Brain microvascular endothelial cell (primary cell): Measurements from ENCODE around the gene GRM8.

Experiments
- DNase-seq: peaks from one replicate; pipeline ENCODE4 v3.0.0-alpha.2; 2020
- H3K27ac ChIP-seq: fragments of 250-450 bp; sonication (Bioruptor Pico); 2 replicates; pipeline ENCODE4 v1.5.1; 2020; ENCODE audit warnings: mild to moderate bottlenecking, moderate library complexity
- H3K27me3 ChIP-seq: fragments of 250-450 bp; sonication (Bioruptor Pico); replicated peaks from 2 replicates; pipeline ENCODE4 v1.5.1; 2020; ENCODE audit warnings: mild to moderate bottlenecking
- H3K36me3 ChIP-seq: fragments of 250-450 bp; sonication (Bioruptor Pico); replicated peaks from 2 replicates; pipeline ENCODE4 v1.5.1; 2020; ENCODE audit warnings: mild to moderate bottlenecking
- H3K4me3 ChIP-seq: 2 replicates; pipeline ENCODE4 v1.5.1; 2011; ENCODE audit warnings: low read depth, mild to moderate bottlenecking, control low read depth, low read length, moderate library complexity
- in situ Hi-C: cut with HindIII; loops from 2 replicates; pipeline ENCODE4 v1.10.0; 2017; ENCODE audit warnings: low sequenced_read_pairs, low pct_ligation_motif_present
- TF ChIP-seq, protein P1 (sequence below): IDR thresholded peaks from 2 replicates; pipeline ENCODE4 v1.5.1; 2011; ENCODE audit warnings: low read depth, mild to moderate bottlenecking, moderate library complexity, low read length, control low read depth, inconsistent platforms; ENCODE audit errors: missing control alignments

The GRM8 gene

DNA sequence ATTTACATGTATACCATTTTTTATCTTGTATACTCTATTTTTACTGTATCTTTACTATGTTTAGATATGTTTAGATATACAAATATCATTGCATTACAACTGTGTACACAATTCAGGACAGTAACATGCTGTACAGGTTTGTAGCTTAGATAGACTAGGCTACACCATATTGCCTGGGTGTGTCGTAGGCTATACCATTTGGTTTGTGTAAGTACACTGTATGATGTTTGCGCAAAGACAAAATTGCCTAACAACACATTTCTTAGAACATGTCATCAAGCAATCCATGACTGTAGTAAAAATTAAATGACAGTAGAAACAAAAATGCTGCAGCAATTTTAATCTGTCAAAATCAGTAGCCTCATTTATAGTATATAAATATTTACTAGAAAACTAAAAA is 812.2 kb downstream of the GRM8 start:
- no peak for DNase-seq
- Histone ChIP-seq H3K4me3 (no peak overlapping the region), H3K27me3 (no peaks in the 10 kb centered on the region), H3K36me3 (no peaks in the 10 kb centered on the region), H3K27ac (no peak overlapping the region)
- TF ChIP-seq, protein P1, sequence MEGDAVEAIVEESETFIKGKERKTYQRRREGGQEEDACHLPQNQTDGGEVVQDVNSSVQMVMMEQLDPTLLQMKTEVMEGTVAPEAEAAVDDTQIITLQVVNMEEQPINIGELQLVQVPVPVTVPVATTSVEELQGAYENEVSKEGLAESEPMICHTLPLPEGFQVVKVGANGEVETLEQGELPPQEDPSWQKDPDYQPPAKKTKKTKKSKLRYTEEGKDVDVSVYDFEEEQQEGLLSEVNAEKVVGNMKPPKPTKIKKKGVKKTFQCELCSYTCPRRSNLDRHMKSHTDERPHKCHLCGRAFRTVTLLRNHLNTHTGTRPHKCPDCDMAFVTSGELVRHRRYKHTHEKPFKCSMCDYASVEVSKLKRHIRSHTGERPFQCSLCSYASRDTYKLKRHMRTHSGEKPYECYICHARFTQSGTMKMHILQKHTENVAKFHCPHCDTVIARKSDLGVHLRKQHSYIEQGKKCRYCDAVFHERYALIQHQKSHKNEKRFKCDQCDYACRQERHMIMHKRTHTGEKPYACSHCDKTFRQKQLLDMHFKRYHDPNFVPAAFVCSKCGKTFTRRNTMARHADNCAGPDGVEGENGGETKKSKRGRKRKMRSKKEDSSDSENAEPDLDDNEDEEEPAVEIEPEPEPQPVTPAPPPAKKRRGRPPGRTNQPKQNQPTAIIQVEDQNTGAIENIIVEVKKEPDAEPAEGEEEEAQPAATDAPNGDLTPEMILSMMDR, result no peak
- in situ Hi-C loops, result no loop called here

DNA sequence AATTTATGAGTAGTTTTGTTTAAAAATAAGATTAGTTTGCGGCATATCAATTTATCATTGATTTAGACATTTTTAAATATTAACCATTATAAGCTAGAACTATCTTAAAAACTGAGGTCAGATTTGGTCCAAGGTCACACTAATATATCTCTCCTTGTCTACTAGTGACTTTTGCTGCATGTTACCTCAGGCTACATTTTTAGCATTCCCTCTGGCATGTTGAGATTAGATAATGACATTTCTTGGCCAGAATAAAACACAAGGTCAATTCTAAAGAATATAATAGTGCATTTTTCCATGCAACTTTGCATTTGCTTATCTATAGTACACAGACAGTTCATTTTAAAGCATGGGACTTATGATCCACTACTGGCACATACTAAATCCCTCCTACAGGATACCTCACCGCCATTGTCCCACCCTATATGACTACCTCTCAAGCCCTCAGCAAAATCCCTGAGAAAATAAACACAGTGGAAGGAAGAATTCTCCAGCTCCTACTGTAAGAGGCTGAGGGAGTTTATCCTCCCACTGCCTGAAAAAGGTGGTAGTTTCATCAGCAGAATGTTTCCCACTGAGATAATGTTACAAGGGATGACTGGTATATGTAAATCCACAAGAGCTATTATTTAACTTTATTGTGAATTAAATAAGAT is 816.4 kb downstream of the GRM8 start:
- Histone ChIP-seq H3K4me3 (no peak overlapping the region), H3K36me3 (no peaks in the 10 kb centered on the region), H3K27me3 (no peaks in the 10 kb centered on the region), H3K27ac (peak overlapping the region; percentile 53)
- peak; percentile 64 for DNase-seq
- in situ Hi-C loops, result no loop called here
- TF ChIP-seq, protein P1, result no peak

DNA sequence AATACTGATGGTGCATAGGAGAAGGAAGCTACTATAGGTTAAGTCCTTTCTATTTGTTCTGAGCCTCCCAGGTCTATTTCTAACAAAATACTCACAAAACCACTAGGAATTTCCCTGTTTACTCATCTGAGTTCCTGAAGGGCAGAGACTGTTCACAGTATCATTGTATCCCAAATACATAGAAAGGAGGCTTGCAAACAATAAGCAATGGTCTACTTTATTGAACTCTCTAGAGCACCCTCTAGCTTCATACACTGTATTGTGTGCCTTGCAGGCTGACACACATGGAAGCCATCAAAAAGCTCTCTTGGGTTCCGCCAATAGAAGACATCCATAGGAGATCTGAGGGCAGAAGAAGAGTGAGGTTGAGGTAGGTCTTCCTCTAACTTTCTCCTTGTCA is 826.1 kb downstream of the GRM8 start:
- in situ Hi-C loops, result no loop called here
- H3K4me3 ChIP-seq, result no peak overlapping the region
- no peaks in the 10 kb centered on the region for H3K27me3 ChIP-seq
- DNase-seq, result no peak
- H3K27ac ChIP-seq, result no peak overlapping the region
- TF ChIP-seq, protein P1, result no peak
- no peaks in the 10 kb centered on the region for H3K36me3 ChIP-seq

DNA sequence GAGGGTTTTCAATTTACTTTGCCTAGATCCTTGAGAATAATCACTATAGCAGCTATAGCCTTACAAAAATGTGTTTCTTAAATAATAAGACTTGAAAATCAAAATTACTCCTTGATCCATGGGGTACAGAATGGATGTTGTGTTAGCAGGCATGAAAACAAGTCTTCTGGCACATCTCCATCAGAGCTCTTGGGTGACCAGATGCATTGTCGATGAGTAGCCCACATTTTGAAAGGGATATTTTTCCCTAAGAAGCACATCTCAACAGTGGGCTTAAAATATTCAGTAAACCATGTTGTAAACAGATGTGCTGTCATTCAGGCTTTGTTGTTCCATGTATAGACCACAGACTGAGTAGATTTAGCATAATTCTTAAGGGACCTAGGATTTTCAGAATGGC is 827.8 kb downstream of the GRM8 start:
- in situ Hi-C loops, result no loop called here
- Histone ChIP-seq H3K27me3 (no peaks in the 10 kb centered on the region), H3K27ac (no peak overlapping the region), H3K4me3 (no peak overlapping the region), H3K36me3 (no peaks in the 10 kb centered on the region)
- DNase-seq, result no peak
- TF ChIP-seq, protein P1, result no peak

DNA sequence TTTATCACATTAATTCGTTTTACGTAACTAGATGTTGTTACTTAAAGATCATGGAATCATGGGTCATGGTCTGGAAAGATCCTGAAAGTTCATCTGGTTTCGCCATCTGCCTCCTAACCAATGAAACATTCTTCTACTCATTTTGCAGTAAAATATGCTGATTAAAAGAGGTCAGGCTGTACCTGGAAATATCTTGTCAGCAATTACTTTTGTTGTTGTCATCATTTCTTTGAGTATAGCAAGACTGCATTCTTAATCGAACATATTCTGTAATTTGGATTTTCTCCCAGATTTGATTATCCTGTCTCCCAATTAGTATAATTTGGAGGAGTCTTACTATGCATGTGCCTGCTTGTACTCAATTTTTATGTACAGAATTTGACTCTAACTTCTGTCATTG is 833.7 kb downstream of the GRM8 start:
- TF ChIP-seq, protein P1, result no peak
- Histone ChIP-seq H3K27ac (no peak overlapping the region), H3K4me3 (no peak overlapping the region), H3K27me3 (no peaks in the 10 kb centered on the region), H3K36me3 (no peaks in the 10 kb centered on the region)
- in situ Hi-C loops, result no loop called here
- no peak for DNase-seq

DNA sequence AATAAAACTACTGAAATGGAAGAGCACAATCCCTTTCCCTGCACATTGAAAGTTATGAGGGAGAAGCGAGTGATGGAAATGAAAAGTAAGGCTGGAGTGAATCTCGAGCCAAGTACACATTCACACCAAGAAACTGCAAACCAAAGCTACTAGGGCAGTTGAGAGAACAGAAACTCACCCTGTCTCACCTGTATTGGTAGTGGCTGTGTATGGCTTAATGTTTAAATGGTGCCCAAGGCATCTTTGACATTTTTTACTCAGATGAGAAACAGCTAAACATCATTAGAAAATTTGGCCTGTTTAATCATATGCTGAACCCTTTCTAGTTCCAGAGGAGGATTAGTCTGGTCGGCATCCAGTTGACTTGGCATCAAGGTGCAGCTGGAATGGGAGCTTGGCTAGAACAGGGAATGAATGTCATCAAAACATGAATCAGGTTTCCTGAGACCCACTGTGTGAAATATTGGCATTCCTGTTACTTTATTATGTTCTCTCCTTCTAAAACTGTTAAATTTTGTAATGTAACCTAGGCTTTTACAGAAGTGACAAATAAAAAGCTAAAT is 840.8 kb downstream of the GRM8 start:
- H3K27ac ChIP-seq, result no peak overlapping the region
- no peaks in the 10 kb centered on the region for H3K27me3 ChIP-seq
- in situ Hi-C loops, result no loop called here
- H3K36me3 ChIP-seq, result no peaks in the 10 kb centered on the region
- H3K4me3 ChIP-seq, result no peak overlapping the region
- TF ChIP-seq, protein P1, result no peak
- no peak for DNase-seq
